T-helper 2 cell treated with Interferon-gamma antibody and Interleukin-4, amounts not matched to agents 100 ng/mL and 5 ng/mL, for 36 hours (primary cell): ENCODE measurements around the gene MFNG. TPM values are rescaled to one million over a fixed set of nuclear protein-coding genes. Genes with fewer than 3 reads are reported as not detected.

Source experiments
- intact Hi-C: fragments of 100-400 bp; cut with micrococcal nuclease; formaldehyde crosslinking; loops from one replicate; pipeline ENCODE4 v1.15.1; 2023
- total RNA-seq: library from RNA; stranded (reverse); gene quantifications from 2 replicates; pipeline ENCODE4 v1.2.3, GENCODE V29; 2022

MFNG gene
- total RNA-seq, 1 donor from 2014 or later, result 247 TPM

DNA sequence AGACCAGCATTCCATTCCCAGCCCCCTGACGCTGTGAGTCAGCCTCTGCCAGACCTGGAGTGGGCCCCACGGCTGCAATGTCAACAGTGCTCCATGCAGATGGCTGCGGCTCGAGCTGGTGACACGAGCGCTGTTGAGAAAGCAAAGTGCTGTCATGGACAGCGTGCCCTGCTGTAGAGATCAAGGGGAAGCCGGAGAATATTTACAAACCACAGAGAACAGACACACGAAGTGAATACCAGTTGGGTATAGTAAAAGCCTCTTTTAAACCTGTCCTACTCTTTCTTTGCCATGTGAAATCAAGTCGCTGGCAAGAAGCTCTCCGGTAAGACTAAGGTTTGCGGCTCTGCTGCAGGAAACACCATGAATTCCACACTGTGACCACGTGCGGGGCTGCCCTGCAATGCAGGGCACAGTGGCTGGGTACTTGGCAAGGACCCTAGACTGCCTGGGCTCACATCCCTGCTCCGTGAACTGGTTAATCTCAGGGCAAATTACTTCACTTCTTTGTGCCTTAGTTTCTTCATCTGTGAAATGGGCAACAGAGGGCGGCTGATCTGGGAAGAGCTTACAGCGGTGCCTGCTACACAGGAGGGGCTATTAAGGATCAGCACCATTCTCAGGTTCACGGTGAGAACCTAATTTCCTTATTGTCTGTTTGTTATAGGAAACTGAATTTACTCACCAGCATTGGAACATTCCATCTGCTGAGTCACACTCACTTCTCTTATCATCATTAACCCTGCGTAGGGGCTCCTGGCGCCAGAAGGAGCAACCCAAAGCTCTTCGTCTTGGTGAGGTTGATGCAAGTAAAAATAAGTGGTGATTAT, 31.1 kb downstream of the MFNG start:
- intact Hi-C loops, result no loop called here

DNA sequence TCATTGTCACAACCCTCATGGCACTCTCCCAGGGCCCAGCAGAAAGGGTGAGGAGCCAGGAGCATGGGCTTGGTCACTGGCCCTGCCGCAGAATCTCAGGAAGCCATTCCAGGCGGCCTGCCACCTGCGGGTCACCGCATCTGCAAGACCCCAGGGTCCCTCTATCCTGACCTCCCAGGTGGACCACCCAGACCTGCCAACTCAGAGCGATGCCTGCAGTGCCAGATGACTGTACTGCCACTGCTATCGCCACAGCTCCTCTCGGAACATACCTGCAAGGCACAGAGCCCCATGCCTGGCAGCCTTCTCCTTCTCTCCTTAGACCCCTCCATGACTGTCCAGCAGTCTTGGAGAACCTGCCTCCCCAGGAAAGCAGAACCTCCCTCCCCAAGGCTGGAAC, 32.5 kb downstream of the MFNG start:
- intact Hi-C loops, result no loop called here

DNA sequence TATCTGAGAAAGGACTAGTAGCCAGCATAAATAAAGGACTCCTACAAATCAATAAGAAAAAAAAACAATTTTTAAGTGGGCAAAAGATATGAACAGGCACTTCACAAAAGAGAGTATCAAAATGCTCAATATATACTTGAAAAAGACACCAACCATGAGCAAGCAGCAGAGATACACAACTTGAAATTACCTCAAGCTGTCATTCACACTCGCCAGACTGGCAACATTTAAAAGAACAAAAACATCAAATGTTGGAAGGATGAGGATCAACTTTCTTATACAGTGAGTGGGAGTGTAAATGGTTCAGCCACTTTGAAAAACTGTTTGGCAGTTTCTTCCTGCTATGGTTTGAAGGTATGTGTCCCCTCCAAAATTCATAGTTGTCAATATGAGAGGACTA, 35.0 kb downstream of the MFNG start:
- intact Hi-C loops, result no loop called here

- intact Hi-C loops, result no loop called here
Measured at GRCh38 chr22:37449331-37450001, 36.7 kb downstream of the MFNG start.

- intact Hi-C loops, result no loop called here
Measured at GRCh38 chr22:37448516-37449127, 37.6 kb downstream of the MFNG start.

DNA sequence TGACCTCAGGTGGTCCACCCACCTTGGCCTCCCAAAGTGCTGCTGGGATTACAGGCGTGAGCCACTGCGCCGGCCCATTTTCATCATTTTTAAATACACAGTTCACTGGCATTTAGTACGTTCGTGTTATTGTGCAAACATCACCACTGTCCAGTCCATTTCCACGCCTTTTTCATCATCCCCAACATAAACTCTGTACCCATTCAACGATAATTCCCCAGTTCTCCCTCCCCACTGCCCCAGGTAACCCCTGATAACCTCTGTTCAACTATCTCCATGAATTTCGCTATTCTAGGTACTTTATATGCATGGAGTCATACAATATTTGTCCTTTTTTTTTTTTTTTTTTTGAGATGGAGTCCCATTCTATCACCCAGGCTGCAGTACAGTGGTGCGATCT, 40.7 kb downstream of the MFNG start:
- intact Hi-C loops, result no loop called here

GRCh38 chr22:37443977-37444376, 42.2 kb downstream of the MFNG start:
- intact Hi-C loops, result no loop called here

GRCh38 chr22:37443086-37443485, 43.1 kb downstream of the MFNG start:
- intact Hi-C loops, result no loop called here

DNA sequence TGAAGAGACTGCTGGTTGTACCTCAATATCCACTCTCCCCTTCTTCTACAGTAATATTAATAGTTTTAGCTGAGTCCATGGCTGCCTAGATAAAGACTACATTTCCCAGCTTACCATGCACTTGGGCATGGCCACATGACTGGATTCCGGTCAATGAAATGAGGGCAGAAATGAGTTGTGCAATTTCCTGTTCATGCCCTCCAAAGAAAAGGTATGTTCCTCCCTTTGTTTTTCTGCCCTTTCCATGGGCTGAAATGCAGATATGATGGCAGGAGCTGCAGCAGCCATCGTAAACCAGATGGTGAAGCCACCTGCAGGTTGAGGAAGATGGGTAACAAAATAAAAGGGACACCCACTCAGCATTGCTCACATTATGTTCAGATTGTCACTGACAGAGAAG, 43.6 kb downstream of the MFNG start:
- intact Hi-C loops, result no loop called here

GRCh38 chr22:37442135-37442534, 44.0 kb downstream of the MFNG start:
- intact Hi-C loops, result no loop called here

DNA sequence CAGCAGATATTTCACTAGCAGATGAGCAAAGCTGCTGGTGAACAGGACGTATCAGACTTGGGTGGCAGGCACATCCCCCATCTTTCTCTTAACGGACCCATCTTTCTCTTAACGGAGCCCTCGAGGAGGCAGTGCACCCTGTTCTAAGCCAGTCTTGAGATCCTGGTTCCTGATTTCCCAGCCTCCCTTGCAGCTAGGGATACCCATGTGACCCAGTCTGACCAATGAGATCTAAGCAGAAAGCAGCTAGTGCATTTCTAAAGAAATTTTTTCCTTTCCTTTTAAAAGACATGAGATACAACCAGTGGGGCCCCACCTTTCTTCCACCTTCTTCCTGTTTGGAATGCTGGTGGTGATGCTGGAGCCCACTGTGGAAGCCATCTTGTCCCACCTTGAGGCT, 45.3 kb downstream of the MFNG start:
- intact Hi-C loops, result no loop called here

DNA sequence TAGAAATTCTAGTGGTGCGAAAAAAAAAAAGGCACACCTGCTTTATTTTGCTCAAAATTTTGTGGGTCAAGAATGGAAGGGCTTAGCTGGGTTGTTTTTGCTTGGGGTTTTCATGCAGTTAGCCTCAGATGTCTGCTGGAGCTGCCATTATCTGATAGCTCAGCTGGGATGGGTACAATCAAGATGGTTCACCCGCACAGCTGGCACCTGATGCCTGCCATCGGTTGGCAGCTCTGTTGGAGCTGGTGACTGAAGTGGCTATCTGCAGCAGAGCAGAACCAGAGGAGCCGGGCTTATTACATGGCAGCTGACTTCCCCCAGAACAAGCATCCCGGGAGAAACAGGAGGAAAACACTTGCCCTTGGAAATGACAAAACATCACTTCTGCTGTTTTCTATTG, 46.8 kb downstream of the MFNG start:
- intact Hi-C loops, result no loop called here

GRCh38 chr22:37435970-37436603, 50.1 kb downstream of the MFNG start:
- intact Hi-C loops, result no loop called here

DNA sequence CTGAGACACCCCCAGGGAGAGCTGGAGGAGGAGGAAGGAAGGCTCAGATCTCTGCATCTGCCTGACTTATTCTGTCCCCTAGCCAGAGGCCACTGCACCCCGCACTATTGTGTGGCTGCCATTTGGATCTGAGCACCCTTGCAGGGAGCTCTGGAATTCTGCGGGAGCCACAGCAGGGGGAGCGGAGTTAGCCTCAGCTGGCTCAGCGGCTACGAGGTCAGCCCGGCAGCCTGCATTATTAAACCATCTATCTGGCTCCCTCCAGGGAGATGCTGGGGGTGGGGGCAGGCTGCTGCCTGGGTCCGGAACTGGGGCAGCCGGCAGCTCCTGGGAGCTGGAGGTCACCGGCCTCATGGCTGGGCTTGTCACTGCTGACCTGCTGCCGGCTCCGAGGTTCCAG, 52.4 kb downstream of the MFNG start:
- intact Hi-C loops, result no loop called here

- intact Hi-C loops, result no loop called here
Measured at GRCh38 chr22:37432708-37433054, 53.5 kb downstream of the MFNG start.

DNA sequence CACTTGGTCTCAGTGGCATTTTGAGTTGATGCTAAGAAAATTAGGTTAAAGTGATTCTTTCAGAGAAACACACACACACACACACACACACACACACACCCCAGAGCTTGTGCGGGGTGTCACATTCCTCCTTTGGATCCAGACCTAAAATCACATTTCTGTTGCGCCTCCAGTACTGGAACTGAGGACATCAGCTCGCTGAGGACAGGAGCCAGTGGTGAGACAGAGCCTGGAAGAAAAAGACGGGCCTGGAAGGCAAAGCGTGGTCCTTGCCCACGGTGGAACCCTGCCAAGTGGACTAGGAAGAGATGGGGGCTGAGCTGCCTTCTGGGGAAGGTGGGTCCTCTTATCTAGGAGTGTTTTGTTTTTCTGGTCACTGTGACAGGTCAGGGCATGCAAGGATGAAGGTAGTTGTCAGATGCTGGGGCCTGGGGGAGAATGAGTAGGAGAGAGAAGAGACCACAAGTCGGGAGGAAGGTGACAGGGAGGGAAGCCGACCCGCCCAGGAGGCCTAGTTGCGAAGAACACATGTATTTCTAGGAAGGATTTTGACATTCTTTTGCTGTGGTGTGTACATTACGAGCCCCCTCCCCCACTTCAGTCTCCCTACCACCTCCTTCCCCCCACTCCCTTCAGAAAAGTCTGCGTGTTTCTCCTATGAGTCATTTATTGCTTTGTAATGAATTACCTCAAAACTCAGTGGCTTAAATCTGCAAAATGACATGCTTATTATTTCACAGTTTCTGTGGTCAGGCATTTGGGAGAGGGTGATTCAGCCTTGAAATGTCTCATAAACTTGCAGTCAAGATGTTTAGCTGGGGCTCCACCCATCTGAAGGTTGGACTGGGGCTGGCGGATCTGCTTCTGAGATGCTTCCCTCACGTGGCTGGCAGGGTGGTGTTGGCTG, 54.1 kb downstream of the MFNG start:
- intact Hi-C loops, result no loop called here

- intact Hi-C loops, result no loop called here
Measured at GRCh38 chr22:37431366-37431765, 54.8 kb downstream of the MFNG start.

- intact Hi-C loops, result no loop called here
Measured at GRCh38 chr22:37430941-37431340, 55.2 kb downstream of the MFNG start.

GRCh38 chr22:37428649-37429586, 57.3 kb downstream of the MFNG start:
- intact Hi-C loops, result loop anchor here (1.0 to 2.0 kb wide), 2 partner anchors 112 to 162 kb away; no protein-coding TSS in a partner anchor
